Epithelial cell of alveolus of lung (primary cell): Measurements from ENCODE around the gene TPP1. TPM values are rescaled to one million over a fixed set of nuclear protein-coding genes. Genes with fewer than 3 reads are reported as not detected.

Experiments
- total RNA-seq: library from RNA; depleted of rRNA; stranded (reverse); fragments of >200 nt; gene quantifications from 2 replicates; pipeline ENCODE4 v1.2.1, GENCODE V29; 2015

TPP1 gene
- total RNA-seq = 33.9 and 86.9 TPM in 2 replicates

GRCh38 chr11:6619004-6619745 is at the start of gene TPP1:
Gene TPP1, minus strand, starts transcription at chr11:6619422. Its CDS starts 22 bp downstream, at chr11:6619400.

GRCh38 chr11:6655790-6656583 is 36.8 kb upstream of the TPP1 start, which contains the start of gene DCHS1:
Gene DCHS1, minus strand, starts transcription at chr11:6655809. Its CDS starts 14,196 bp downstream, at chr11:6641613.

GRCh38 chr11:6612213-6613041 is 6.8 kb downstream of the TPP1 start, which contains the start of gene TAF10:
Gene TAF10, minus strand, starts transcription at chr11:6612216. Its CDS starts 27 bp downstream, at chr11:6612189.

GRCh38 chr11:6603287-6604080 is 15.7 kb downstream of the TPP1 start, which contains the start of the genes ILK and RRP8:
Gene ILK, plus strand, starts transcription at chr11:6603774. Its CDS starts 498 bp downstream, at chr11:6604272.
Gene RRP8, minus strand, starts transcription at chr11:6603616. Its CDS starts 114 bp downstream, at chr11:6603502.

Other genes with a start within 250 kb of the TPP1 start
- 59.0 and 71.1 TPM in 2 replicates for gene SMPD1, start 228.9 kb downstream of the TPP1 start, total RNA-seq
- gene APBB1, start 200.3 kb downstream of the TPP1 start, total RNA-seq = 41.0 and 41.1 TPM in 2 replicates
- 1.4 TPM in 1 of 2 replicates, not detected in the other for gene HPX, start 178.4 kb downstream of the TPP1 start, total RNA-seq
- gene TRIM3, start 145.5 kb downstream of the TPP1 start, total RNA-seq = 12.8 and 14.2 TPM in 2 replicates
- 53.4 and 79.7 TPM in 2 replicates for gene ARFIP2, start 138.1 kb downstream of the TPP1 start, total RNA-seq
- gene TIMM10B, start 137.9 kb downstream of the TPP1 start, total RNA-seq = 26.2 and 47.2 TPM in 2 replicates
- gene DNHD1, start 122.1 kb downstream of the TPP1 start, total RNA-seq = 1.3 and 6.2 TPM in 2 replicates
- 8.0 and 11.9 TPM in 2 replicates for gene RRP8, start 15.8 kb downstream of the TPP1 start, total RNA-seq
- gene ILK, start 15.6 kb downstream of the TPP1 start, total RNA-seq = 110 and 219 TPM in 2 replicates
- 51.3 and 97.2 TPM in 2 replicates for gene TAF10, start 7.2 kb downstream of the TPP1 start, total RNA-seq
- 18.1 and 20.1 TPM in 2 replicates for gene DCHS1, start 36.4 kb upstream of the TPP1 start, total RNA-seq
- gene MRPL17, start 63.9 kb upstream of the TPP1 start, total RNA-seq = 31.9 and 53.4 TPM in 2 replicates
- not detected in 2 replicates for gene OR2AG2, start 152.6 kb upstream of the TPP1 start, total RNA-seq
- gene OR2AG1, start 163.6 kb upstream of the TPP1 start, total RNA-seq = not detected in 2 replicates
- gene OR6A2, start 180.3 kb upstream of the TPP1 start, total RNA-seq = 0.24 TPM in 1 of 2 replicates, not detected in the other
- not detected in 2 replicates for gene OR10A5, start 226.3 kb upstream of the TPP1 start, total RNA-seq
- not detected in 2 replicates for gene OR10A2, start 243.6 kb upstream of the TPP1 start, total RNA-seq